ENCODE measurements around the gene NLRP3. TPM values are rescaled to one million over a fixed set of nuclear protein-coding genes. Genes with fewer than 3 reads are reported as not detected.
"Not testable (repeated sequence)": the region's sequence is repeated elsewhere in the genome, so short reads cannot be mapped to it uniquely, and the experiment has no call there.

The NLRP3 gene
- total RNA-seq, 1 experiment from 2014 or later: 0.33 TPM

DNA sequence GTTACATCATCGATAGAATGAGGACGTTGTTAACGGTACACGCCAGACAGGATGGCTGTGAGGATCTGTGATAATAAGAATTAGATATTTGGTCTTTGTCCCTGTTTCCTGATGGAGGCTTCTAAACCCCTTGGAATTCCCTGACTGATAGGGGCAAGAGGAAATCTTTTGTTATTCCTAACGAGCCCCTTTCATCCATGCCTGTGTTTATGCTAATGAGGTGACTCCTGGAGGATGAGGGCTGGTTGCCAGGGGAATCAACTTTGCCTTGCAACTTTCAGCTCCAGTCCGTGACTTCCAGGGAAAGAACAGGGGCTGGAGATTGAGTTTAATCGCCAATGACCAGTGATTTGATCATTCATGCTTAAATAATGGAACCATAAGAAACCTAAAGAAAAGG is 39.3 kb upstream of the NLRP3 start:
- ChIA-PET POLR2A (no interaction called here), CTCF (no interaction called here)
- Histone ChIP-seq H3K27me3 (ENCODE audit: control insufficient read depth, insufficient read depth, low read length) (no peaks in the 10 kb centered on the region), H3K9me3 (ENCODE audit: control insufficient read depth, insufficient read depth, low read depth, low read length) (no peaks in the 10 kb centered on the region), H3K27ac (ENCODE audit: low read length) (no peak overlapping the region), H3K4me1 (ENCODE audit: control insufficient read depth, insufficient read depth, low read length) (no peaks in the 10 kb centered on the region), H3K4me3 (ENCODE audit: low read depth in 2 of 2, low read length in 2 of 2) (no peak overlapping the region), H3K36me3 (ENCODE audit: control insufficient read depth, insufficient read depth, low read length) (no peaks in the 10 kb centered on the region)
- intact Hi-C loops (cut with micrococcal nuclease; ENCODE audit: unreplicated experiment) (no loop called here), in situ Hi-C loops (cut with HindIII; ENCODE audit: low pct_unique_long_range_greater_than_20kb, low sequenced_read_pairs) (no loop called here)
- ATAC-seq: no peak
- TF ChIP-seq, protein P1, sequence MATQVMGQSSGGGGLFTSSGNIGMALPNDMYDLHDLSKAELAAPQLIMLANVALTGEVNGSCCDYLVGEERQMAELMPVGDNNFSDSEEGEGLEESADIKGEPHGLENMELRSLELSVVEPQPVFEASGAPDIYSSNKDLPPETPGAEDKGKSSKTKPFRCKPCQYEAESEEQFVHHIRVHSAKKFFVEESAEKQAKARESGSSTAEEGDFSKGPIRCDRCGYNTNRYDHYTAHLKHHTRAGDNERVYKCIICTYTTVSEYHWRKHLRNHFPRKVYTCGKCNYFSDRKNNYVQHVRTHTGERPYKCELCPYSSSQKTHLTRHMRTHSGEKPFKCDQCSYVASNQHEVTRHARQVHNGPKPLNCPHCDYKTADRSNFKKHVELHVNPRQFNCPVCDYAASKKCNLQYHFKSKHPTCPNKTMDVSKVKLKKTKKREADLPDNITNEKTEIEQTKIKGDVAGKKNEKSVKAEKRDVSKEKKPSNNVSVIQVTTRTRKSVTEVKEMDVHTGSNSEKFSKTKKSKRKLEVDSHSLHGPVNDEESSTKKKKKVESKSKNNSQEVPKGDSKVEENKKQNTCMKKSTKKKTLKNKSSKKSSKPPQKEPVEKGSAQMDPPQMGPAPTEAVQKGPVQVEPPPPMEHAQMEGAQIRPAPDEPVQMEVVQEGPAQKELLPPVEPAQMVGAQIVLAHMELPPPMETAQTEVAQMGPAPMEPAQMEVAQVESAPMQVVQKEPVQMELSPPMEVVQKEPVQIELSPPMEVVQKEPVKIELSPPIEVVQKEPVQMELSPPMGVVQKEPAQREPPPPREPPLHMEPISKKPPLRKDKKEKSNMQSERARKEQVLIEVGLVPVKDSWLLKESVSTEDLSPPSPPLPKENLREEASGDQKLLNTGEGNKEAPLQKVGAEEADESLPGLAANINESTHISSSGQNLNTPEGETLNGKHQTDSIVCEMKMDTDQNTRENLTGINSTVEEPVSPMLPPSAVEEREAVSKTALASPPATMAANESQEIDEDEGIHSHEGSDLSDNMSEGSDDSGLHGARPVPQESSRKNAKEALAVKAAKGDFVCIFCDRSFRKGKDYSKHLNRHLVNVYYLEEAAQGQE (IDR thresholded peaks at IDR 0.05; ENCODE audit: insufficient read depth in 1 of 2, low read depth in 2 of 2, low read length in 1 of 2): no peak
- TF ChIP-seq, protein P2, sequence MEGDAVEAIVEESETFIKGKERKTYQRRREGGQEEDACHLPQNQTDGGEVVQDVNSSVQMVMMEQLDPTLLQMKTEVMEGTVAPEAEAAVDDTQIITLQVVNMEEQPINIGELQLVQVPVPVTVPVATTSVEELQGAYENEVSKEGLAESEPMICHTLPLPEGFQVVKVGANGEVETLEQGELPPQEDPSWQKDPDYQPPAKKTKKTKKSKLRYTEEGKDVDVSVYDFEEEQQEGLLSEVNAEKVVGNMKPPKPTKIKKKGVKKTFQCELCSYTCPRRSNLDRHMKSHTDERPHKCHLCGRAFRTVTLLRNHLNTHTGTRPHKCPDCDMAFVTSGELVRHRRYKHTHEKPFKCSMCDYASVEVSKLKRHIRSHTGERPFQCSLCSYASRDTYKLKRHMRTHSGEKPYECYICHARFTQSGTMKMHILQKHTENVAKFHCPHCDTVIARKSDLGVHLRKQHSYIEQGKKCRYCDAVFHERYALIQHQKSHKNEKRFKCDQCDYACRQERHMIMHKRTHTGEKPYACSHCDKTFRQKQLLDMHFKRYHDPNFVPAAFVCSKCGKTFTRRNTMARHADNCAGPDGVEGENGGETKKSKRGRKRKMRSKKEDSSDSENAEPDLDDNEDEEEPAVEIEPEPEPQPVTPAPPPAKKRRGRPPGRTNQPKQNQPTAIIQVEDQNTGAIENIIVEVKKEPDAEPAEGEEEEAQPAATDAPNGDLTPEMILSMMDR (IDR thresholded peaks at IDR 0.05): no peak
- TF ChIP-seq SIN3A (IDR thresholded peaks at IDR 0.05; ENCODE audit: borderline replicate concordance, insufficient read depth, low read depth, low read length): no peak
- TF ChIP-seq POLR2AphosphoS5 (IDR thresholded peaks at IDR 0.05; ENCODE audit: low read depth, low read length): no peak
- DNase-seq (ENCODE audit: low read depth, low spot score): no peak
- no TSS peak for BruUV-seq (replicated peaks)

DNA sequence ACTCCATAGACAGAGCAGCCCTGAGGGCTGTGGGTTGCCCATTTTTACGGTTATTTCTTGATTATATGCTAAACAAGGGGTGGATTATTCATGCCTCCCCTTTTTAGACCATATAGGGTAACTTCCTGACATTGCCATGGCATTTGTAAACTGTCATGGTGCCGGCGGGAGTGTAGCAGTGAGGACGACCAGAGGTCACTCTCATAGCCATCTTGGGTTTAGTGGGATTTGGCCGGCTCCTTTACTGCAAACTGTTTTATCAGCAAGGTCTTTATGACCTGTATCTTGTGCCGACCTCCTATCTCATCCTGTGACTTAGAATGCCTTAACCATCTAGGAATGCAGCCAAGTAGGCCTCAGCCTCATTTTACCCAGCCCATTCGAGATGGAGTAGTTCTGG is 38.3 kb upstream of the NLRP3 start:
- BruUV-seq (replicated peaks); ATAC-seq; in situ Hi-C loops (cut with HindIII; ENCODE audit: low pct_unique_long_range_greater_than_20kb, low sequenced_read_pairs); H3K27me3 ChIP-seq (ENCODE audit: control insufficient read depth, insufficient read depth, low read length); CTCF ChIA-PET; POLR2A ChIA-PET; H3K27ac ChIP-seq (ENCODE audit: low read length); DNase-seq (ENCODE audit: low read depth, low spot score); H3K36me3 ChIP-seq (ENCODE audit: control insufficient read depth, insufficient read depth, low read length); H3K4me3 ChIP-seq (ENCODE audit: low read depth in 2 of 2, low read length in 2 of 2); H3K4me1 ChIP-seq (ENCODE audit: control insufficient read depth, insufficient read depth, low read length); intact Hi-C loops (cut with micrococcal nuclease; ENCODE audit: unreplicated experiment); H3K9me3 ChIP-seq (ENCODE audit: control insufficient read depth, insufficient read depth, low read depth, low read length): not testable (repeated sequence)

DNA sequence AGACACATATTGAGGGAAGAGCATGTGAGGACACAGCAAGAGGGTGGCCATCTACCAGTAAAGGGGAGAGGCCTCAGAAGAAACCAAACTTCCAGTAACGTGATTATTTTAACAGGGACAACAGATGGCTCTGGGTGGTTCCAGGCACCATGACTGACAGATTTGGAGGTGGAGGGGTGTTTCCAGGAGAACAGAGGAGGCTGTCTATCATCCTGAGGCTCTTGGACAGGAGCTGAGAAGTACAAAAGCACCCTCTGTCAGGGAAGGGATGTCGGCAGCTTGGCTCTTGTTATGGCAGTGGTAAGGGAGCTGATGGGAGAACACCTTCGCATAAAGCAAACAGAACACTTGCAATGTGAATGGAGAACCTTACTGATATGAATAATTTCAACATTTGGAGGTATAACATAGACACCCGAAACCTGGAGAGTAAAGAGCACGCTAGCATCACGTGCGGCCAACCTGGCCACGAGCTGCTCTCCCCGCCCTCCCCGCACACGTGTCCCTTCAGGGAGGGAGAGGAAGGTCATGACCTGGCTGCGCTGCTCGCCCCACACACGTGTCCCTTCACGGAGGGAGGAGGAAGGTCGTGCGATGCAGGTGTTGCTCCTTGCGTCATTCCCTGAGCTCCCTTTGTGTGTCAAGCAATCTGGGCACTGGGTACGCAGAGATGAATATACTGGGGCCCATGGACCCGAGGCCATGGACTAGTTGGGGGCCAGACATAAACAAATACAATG is 37.5 kb upstream of the NLRP3 start:
- TF ChIP-seq POLR2AphosphoS5 (IDR thresholded peaks at IDR 0.05; ENCODE audit: low read depth, low read length) (no peak), TCF7L2 (IDR thresholded peaks at IDR 0.05; ENCODE audit: low read depth, low read length) (no peak), SIN3A (IDR thresholded peaks at IDR 0.05; ENCODE audit: borderline replicate concordance, insufficient read depth, low read depth, low read length) (no peak)
- TF ChIP-seq, protein P2 (IDR thresholded peaks at IDR 0.05): no peak
- TF ChIP-seq, protein P1 (IDR thresholded peaks at IDR 0.05; ENCODE audit: insufficient read depth in 1 of 2, low read depth in 2 of 2, low read length in 1 of 2): no peak
- Histone ChIP-seq H3K9me3 (ENCODE audit: control insufficient read depth, insufficient read depth, low read depth, low read length) (no peaks in the 10 kb centered on the region), H3K36me3 (ENCODE audit: control insufficient read depth, insufficient read depth, low read length) (no peaks in the 10 kb centered on the region), H3K27ac (ENCODE audit: low read length) (no peak overlapping the region), H3K4me1 (ENCODE audit: control insufficient read depth, insufficient read depth, low read length) (no peaks in the 10 kb centered on the region), H3K27me3 (ENCODE audit: control insufficient read depth, insufficient read depth, low read length) (no peaks in the 10 kb centered on the region), H3K4me3 (ENCODE audit: low read depth in 2 of 2, low read length in 2 of 2) (no peak overlapping the region)
- CTCF ChIA-PET: interaction anchor here (0.6 kb wide), 1 partner anchor 15 kb away, joined by 4 read pairs; no protein-coding TSS in a partner anchor
- ATAC-seq: no peak
- intact Hi-C loops (cut with micrococcal nuclease; ENCODE audit: unreplicated experiment): no loop called here
- in situ Hi-C loops (cut with HindIII; ENCODE audit: low pct_unique_long_range_greater_than_20kb, low sequenced_read_pairs): no loop called here
- POLR2A ChIA-PET: no interaction called here
- DNase-seq (ENCODE audit: low read depth, low spot score): no peak
- BruUV-seq (replicated peaks): no TSS peak
